Gastrocnemius medialis (tissue), 4 donors: Measurements from ENCODE around the gene BHLHE41.

Experiments
- CTCF ChIP-seq, 5 experiments: fragments of 450-650 bp in 3 of 5; fragments of 200-600 bp in 2 of 5; sonication (generic) in 2 of 5; IDR thresholded peaks in 4 of 5; conservative IDR thresholded peaks in 1 of 5; 1 replicate in 4 of 5; 2 replicates in 1 of 5; pipeline ENCODE4 v1.5.1; 2016 to 2019; ENCODE audit warnings: antibody characterized with exemption in 5 of 5, mild to moderate bottlenecking in 3 of 5, moderate library complexity in 3 of 5
- POLR2A ChIP-seq, 2 donors: fragments of 450-650 bp; IDR thresholded peaks; one replicate each; pipeline ENCODE4 v1.6.1; 2017; ENCODE audit warnings: antibody characterized with exemption in 2 of 2, mild to moderate bottlenecking in 2 of 2, moderate library complexity in 2 of 2

- TF ChIP-seq CTCF (IDR thresholded peaks at IDR 0.05 in 4 of 5, conservative IDR thresholded peaks at IDR 0.05 in 1 of 5) (no peak), POLR2A (IDR thresholded peaks at IDR 0.05) (no peak)
Measured at GRCh38 chr12:26133521-26133920, 8.7 kb upstream of the BHLHE41 start.
